MM.1S (cell line): ENCODE measurements around the gene GOLGA2.

Experiments
- DNase-seq: peaks from one replicate; pipeline ENCODE4 v3.0.0-alpha.2; 2015
- H2AFZ ChIP-seq: fragments of 300-600 bp; sonication (generic); 2 replicates; pipeline ENCODE4 v1.6.0; 2016; ENCODE audit warnings: antibody characterized with exemption, low read length
- H3F3A ChIP-seq: fragments of 300-600 bp; sonication (generic); 2 replicates; pipeline ENCODE4 v1.6.1; 2016; ENCODE audit warnings: mild to moderate bottlenecking, antibody characterized with exemption, low read length, moderate library complexity, mixed read lengths; ENCODE audit not compliant: insufficient read depth
- H3K27ac ChIP-seq: fragments of 300-600 bp; sonication (generic); 2 replicates; pipeline ENCODE4 v1.5.1; 2016; ENCODE audit warnings: mild to moderate bottlenecking, low read length
- H3K27me3 ChIP-seq: fragments of 300-600 bp; sonication (generic); replicated peaks from 2 replicates; pipeline ENCODE4 v1.6.0; 2016; ENCODE audit warnings: low read length; ENCODE audit not compliant: insufficient read depth
- H3K36me3 ChIP-seq: fragments of 300-600 bp; sonication (generic); replicated peaks from 2 replicates; pipeline ENCODE4 v1.6.1; 2016; ENCODE audit warnings: mild to moderate bottlenecking, low read length, mixed read lengths; ENCODE audit not compliant: insufficient read depth
- H3K4me1 ChIP-seq: fragments of 300-600 bp; sonication (generic); 2 replicates; pipeline ENCODE4 v1.6.1; 2016; ENCODE audit warnings: low read length, mixed read lengths
- H3K4me2 ChIP-seq: fragments of 300-600 bp; sonication (generic); 2 replicates; pipeline ENCODE4 v1.6.0; 2016; ENCODE audit warnings: low read depth, low read length
- H3K4me3 ChIP-seq: fragments of 300-600 bp; sonication (generic); 2 replicates; pipeline ENCODE4 v1.5.1; 2016; ENCODE audit warnings: low read length, mixed read lengths
- H3K79me2 ChIP-seq: fragments of 300-600 bp; sonication (generic); 2 replicates; pipeline ENCODE4 v1.6.1; 2016; ENCODE audit warnings: mixed run types, low read length, mixed read lengths
- H3K9ac ChIP-seq: fragments of 300-600 bp; sonication (generic); 2 replicates; pipeline ENCODE4 v1.6.1; 2016; ENCODE audit warnings: low read length, mixed read lengths
- H3K9me2 ChIP-seq: fragments of 300-600 bp; sonication (generic); replicated peaks from 2 replicates; pipeline ENCODE4 v1.6.1; 2016; ENCODE audit warnings: mild to moderate bottlenecking, low read length, mixed read lengths; ENCODE audit not compliant: insufficient read depth
- H3K9me3 ChIP-seq: fragments of 300-600 bp; sonication (generic); replicated peaks from 2 replicates; pipeline ENCODE4 v1.6.1; 2016; ENCODE audit warnings: mild to moderate bottlenecking, low read length, mixed read lengths; ENCODE audit not compliant: insufficient read depth
- H4K20me1 ChIP-seq: fragments of 300-600 bp; sonication (generic); 2 replicates; pipeline ENCODE4 v1.6.1; 2016; ENCODE audit warnings: mild to moderate bottlenecking, low read length, moderate library complexity, mixed read lengths; ENCODE audit not compliant: insufficient read depth
- CTCF ChIP-seq: fragments of 300-600 bp; sonication (generic); IDR thresholded peaks from 2 replicates; pipeline ENCODE4 v1.5.1; 2016; ENCODE audit warnings: antibody characterized with exemption, low read length, mixed read lengths
- EZH2 ChIP-seq: fragments of 300-600 bp; sonication (generic); optimal IDR thresholded peaks from 2 replicates; pipeline ENCODE3; 2017; ENCODE audit warnings: low read depth, mild to moderate bottlenecking, antibody characterized with exemption, low read length, mixed read lengths
- EZH2phosphoT487 ChIP-seq: fragments of 300-600 bp; sonication (generic); IDR thresholded peaks from 2 replicates; pipeline ENCODE4 v1.6.1; 2018; ENCODE audit warnings: antibody characterized with exemption, low read length

GOLGA2 gene

GRCh38 chr9:128254855-128255759, 20.7 kb downstream of the GOLGA2 start:
- H3K4me2 ChIP-seq, result no peak overlapping the region
- peak; percentile 30 for DNase-seq
- peaks cover 1% of the 10 kb centered on the region; the same call in 1 of the 2 replicates for H3F3A ChIP-seq

GRCh38 chr9:128254362-128254761, 21.4 kb downstream of the GOLGA2 start:
- no peak overlapping the region for H2AFZ ChIP-seq
- H3K4me1 ChIP-seq, result peaks cover 3% of the 10 kb centered on the region; the same call in 1 of the 2 replicates
- no peak overlapping the region for H3K9ac ChIP-seq
- H3K79me2 ChIP-seq, result no peaks in the 10 kb centered on the region
- no peak for TF ChIP-seq EZH2
- TF ChIP-seq CTCF, result no peak
- TF ChIP-seq EZH2phosphoT487, result no peak
- H3K9me3 ChIP-seq, result no peaks in the 10 kb centered on the region
- H4K20me1 ChIP-seq, result no peaks in the 10 kb centered on the region
- H3K4me2 ChIP-seq, result no peak overlapping the region
- H3K36me3 ChIP-seq, result no peaks in the 10 kb centered on the region
- peaks cover 7% of the 10 kb centered on the region; the same call in 1 of the 2 replicates for H3F3A ChIP-seq
- H3K9me2 ChIP-seq, result no peaks in the 10 kb centered on the region
- H3K4me3 ChIP-seq, result no peak overlapping the region
- no peak for DNase-seq
- H3K27ac ChIP-seq, result no peak overlapping the region
- peaks cover 19% of the 10 kb centered on the region for H3K27me3 ChIP-seq

More at GRCh38 chr9:128254855-128255759, 20.7 kb downstream of the GOLGA2 start:
- H3K9me3 ChIP-seq, result no peaks in the 10 kb centered on the region
- H3K36me3 ChIP-seq, result no peaks in the 10 kb centered on the region
- H3K27me3 ChIP-seq, result peaks cover 19% of the 10 kb centered on the region
- no peak overlapping the region for H3K9ac ChIP-seq
- no peaks in the 10 kb centered on the region for H4K20me1 ChIP-seq
- no peak overlapping the region for H3K4me3 ChIP-seq
- peaks cover 3% of the 10 kb centered on the region; the same call in 1 of the 2 replicates for H3K4me1 ChIP-seq
- no peak overlapping the region for H3K27ac ChIP-seq
- no peak overlapping the region for H2AFZ ChIP-seq
- H3K9me2 ChIP-seq, result no peaks in the 10 kb centered on the region
- no peaks in the 10 kb centered on the region for H3K79me2 ChIP-seq
- TF ChIP-seq EZH2 (no peak), CTCF (peak; percentile 86), EZH2phosphoT487 (no peak)

- DNase-seq, result no peak
- Histone ChIP-seq H3K4me1 (peaks cover 3% of the 10 kb centered on the region; the same call in 1 of the 2 replicates), H3K9me3 (no peaks in the 10 kb centered on the region), H3F3A (peaks cover 7% of the 10 kb centered on the region; the same call in 1 of the 2 replicates), H2AFZ (no peak overlapping the region), H3K9me2 (no peaks in the 10 kb centered on the region), H3K4me2 (no peak overlapping the region), H3K4me3 (no peak overlapping the region), H3K27ac (no peak overlapping the region), H3K79me2 (no peaks in the 10 kb centered on the region), H3K27me3 (peaks cover 19% of the 10 kb centered on the region), H3K9ac (no peak overlapping the region), H4K20me1 (no peaks in the 10 kb centered on the region), H3K36me3 (no peaks in the 10 kb centered on the region)
- TF ChIP-seq EZH2, result no peak
- no peak for TF ChIP-seq EZH2phosphoT487
- TF ChIP-seq CTCF, result no peak
These were observed 21.8 kb downstream of the GOLGA2 start for GRCh38 chr9:128253991-128254346.
